Measurements from ENCODE around the gene REEP2.

REEP2 gene

GRCh38 chr5:138441221-138441620 is 2.4 kb downstream of the REEP2 start:
- TF ChIP-seq CTCF (IDR thresholded peaks at IDR 0.05) (no peak), ZFX (IDR thresholded peaks at IDR 0.05; ENCODE audit: borderline replicate concordance) (no peak)
- no peak overlapping the region for H3K27ac ChIP-seq

DNA sequence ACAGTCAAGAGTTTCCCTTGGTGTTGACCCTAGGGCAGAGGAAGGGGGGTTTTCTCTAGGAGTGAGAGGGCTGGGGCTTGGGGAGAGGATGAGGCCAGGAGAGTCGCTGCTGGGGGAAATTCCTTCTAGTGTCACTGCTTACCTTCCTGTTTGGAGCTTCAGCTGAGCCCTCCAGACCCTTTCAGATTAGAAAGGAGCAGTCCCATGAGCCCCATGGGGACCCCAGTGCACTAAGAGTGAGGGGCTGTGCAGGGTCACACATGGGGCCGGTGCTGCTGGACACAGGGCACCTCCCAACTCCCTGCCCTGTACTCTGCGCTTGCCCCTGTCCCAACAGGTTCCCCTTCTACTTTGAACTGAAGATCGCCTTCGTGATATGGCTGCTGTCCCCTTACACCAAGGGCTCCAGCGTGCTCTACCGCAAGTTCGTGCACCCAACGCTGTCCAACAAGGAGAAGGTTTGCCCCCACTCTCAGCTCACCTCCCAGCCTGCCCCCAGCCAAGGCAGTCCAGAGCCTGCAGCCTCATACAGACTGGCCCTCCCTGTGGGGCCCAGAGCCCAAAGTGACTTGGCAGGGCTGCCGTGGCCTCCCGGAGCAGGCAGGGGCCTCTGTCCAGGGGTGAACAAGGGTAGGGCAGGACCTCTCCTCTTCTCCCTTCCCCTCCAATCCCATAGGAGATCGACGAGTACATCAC is 5.4 kb downstream of the REEP2 start:
- H3K27ac ChIP-seq = no peak overlapping the region
- TF ChIP-seq CTCF (IDR thresholded peaks at IDR 0.05) = no peak
- TF ChIP-seq ZFX (IDR thresholded peaks at IDR 0.05; ENCODE audit: borderline replicate concordance) = no peak

DNA sequence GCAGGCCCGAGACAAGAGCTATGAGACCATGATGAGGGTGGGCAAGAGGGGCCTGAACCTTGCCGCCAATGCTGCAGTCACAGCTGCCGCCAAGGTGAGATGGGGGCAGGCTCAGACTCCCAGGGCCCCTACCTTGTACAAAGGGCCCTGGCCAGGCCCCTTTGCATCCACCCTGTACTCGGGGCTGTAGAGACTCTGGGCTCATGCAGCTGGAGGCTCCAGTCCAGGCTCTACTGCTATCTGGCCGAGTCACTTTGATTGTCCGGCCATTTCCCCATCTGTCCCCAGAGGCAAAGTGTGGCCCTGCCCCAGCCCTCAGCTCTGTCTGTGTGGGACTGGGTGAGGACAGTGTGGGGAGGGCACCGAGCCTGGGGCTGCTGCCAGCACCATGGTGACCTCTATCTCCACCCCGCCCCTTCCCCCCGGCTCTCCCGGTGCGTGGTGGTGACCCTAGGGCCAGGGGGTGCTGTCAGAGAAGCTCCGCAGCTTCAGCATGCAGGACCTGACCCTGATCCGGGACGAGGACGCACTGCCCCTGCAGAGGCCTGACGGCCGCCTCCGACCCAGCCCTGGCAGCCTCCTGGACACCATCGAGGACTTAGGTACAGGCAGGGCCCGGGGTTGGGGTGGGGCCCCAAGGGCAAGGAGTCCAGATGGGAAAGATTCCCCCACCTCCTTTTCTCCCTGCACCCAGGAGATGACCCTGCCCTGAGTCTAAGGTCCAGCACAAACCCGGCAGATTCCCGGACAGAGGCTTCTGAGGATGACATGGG is 6.1 kb downstream of the REEP2 start:
- H3K27ac ChIP-seq = no peak overlapping the region
- TF ChIP-seq CTCF (IDR thresholded peaks at IDR 0.05) (no peak), ZFX (IDR thresholded peaks at IDR 0.05; ENCODE audit: borderline replicate concordance) (no peak)

DNA sequence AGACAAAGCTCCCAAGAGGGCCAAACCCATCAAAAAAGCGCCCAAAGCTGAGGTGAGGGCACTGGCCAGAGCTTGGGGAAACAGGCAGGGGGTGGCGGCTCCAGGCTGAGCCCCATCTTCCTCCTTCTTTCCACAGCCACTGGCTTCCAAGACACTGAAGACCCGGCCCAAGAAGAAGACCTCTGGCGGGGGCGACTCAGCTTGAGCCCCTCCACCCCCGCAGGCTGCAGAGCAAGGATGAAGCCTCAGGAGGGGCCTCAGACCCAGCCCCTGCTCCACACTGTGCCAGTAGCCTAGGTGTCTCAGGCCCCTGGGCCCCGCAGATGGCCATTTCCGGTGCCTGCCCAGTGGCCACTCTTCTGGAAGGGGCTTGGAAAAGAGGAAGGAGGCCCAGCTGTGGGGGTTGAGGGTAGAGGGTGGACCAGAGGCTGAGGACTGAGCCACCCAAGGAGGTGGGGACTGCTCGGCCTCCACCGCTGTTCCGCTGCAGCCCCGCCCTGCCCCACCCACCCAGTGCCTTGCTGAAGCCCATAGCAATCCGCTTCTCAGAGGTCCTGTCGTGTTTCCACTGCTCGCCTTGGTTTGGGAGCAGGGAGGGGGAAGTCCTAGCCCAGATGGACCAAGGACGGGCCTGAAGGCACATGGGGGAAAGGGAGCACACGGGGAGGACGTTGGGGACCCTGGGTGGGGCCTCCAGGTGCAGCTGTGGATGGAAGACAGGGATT is 6.9 kb downstream of the REEP2 start:
- H3K27ac ChIP-seq = no peak overlapping the region
- TF ChIP-seq CTCF (IDR thresholded peaks at IDR 0.05) (no peak), ZFX (IDR thresholded peaks at IDR 0.05; ENCODE audit: borderline replicate concordance) (no peak)

DNA sequence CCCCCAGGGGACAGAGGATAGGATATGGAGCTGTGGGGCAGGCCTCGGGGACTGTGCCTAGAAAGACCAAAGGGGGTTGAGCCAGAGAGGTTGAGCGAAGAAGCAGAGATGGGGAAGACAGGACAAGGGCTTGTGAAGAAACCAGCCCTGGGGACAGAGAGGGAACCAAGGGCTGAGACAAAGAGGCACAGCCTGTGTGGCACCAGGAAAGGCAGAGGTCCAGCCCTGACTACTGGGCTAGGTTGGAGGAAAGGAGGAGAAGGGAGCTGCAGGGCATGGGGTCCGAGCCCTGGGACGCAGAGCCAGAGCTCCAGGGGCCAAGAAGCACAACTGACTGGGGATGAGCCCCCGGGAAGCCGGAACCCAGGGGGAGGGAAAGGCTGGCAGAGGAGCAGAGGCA is 9.2 kb downstream of the REEP2 start:
- no peak for TF ChIP-seq CTCF (IDR thresholded peaks at IDR 0.05)
- no peak for TF ChIP-seq ZFX (IDR thresholded peaks at IDR 0.05; ENCODE audit: borderline replicate concordance)
- no peak overlapping the region for H3K27ac ChIP-seq

- TF ChIP-seq ZFX (IDR thresholded peaks at IDR 0.05; ENCODE audit: borderline replicate concordance) (no peak), CTCF (IDR thresholded peaks at IDR 0.05) (no peak)
- no peak overlapping the region for H3K27ac ChIP-seq
Observed at GRCh38 chr5:138448481-138449398, 9.9 kb downstream of the REEP2 start.
